Measurements from ENCODE around the gene SSBP4. TPM values are rescaled to one million over a fixed set of nuclear protein-coding genes. Genes with fewer than 3 reads are reported as not detected.

Gene SSBP4
- total RNA-seq, 4 donors from 2014 or later, result 40.5 to 75.6 (median 56.1) TPM

DNA sequence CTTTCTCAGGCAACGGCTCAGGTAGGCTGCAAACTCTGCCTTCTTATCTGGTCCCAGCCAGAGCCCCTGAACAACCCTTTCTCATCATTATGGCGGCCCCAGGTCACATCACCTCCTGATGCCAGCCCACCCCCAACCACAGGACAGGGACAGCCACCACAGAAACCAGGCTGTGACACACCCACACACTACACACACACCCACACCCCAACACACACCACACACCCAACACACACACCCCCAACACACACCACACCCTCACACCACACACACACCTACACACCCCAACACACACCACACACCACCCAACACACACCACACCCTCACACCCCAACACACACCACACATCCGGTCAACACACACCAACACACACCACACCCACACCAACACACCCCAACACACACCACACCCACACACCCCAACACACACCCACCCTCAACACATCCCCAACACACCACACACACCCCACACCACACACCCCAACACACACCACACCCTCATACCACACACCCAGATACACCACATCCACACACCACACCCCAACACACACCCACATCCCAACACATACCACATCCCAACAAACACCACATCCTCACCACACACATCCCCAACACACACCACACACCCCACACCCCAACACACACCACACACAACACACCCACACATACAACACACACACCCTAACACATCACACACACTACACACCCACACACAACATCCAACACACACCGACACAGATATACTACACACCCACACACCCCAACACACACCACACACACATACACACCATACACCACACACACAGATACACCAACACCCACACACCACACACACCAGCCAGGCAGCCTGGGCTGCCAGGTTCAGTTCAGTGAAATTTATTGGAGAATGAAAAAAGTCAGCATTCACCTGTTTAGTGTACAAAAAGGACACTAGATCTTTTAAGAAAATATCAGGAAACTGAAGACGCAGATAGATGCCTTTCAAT lies 22.9 kb downstream of the SSBP4 start:
- Histone ChIP-seq H3K4me1 (peaks cover 11 to 14% of the 10 kb centered on the region in 2 donors), H3K36me3 (peaks cover 28 to 38% of the 10 kb centered on the region in 2 donors), H3K4me3 (replicated peaks in 1 of 3) (no peak overlapping the region), H3K9me3 (no peaks in the 10 kb centered on the region), H3K27me3 (no peaks in the 10 kb centered on the region), H3K27ac (no peak overlapping the region)
- DNase-seq, result no peak
- TF ChIP-seq POLR2A (IDR thresholded peaks at IDR 0.05) (no peak), CTCF (IDR thresholded peaks at IDR 0.05) (no peak)
- 91 to 93% methylated on average over 5 of the region's 5 CpGs for WGBS, 2 donors
- intact Hi-C loops (cut with DNase I), result loop anchor here (10.0 kb wide), 2 partner anchors 143 to 233 kb away; partner anchors contain the start of gene REX1BD

- H3K36me3 ChIP-seq, result peaks cover 28 to 39% of the 10 kb centered on the region in 2 donors
- intact Hi-C loops (cut with DNase I), result loop anchor here (10.0 kb wide), 2 partner anchors 142 to 232 kb away; partner anchors contain the start of gene REX1BD
- no peak overlapping the region for H3K4me3 ChIP-seq (replicated peaks in 1 of 3)
- H3K9me3 ChIP-seq, result no peaks in the 10 kb centered on the region
- no peaks in the 10 kb centered on the region for H3K27me3 ChIP-seq
- DNase-seq, result no peak
- peaks cover 6 to 11% of the 10 kb centered on the region in 2 donors for H3K4me1 ChIP-seq
- WGBS, 2 donors, result 86 to 88% methylated on average over 7 to 12 of the region's 12 CpGs
- H3K27ac ChIP-seq, result no peak overlapping the region
- TF ChIP-seq CTCF (IDR thresholded peaks at IDR 0.05) (no peak), POLR2A (IDR thresholded peaks at IDR 0.05) (no peak)
Observed at GRCh38 chr19:18442941-18443340, 23.7 kb downstream of the SSBP4 start.

- DNase-seq, result no peak
- no peak for TF ChIP-seq CTCF (IDR thresholded peaks at IDR 0.05)
- TF ChIP-seq POLR2A (IDR thresholded peaks at IDR 0.05), result no peak
- 87 to 95% methylated on average over 5 to 6 of the region's 6 CpGs for WGBS, 2 donors
- Histone ChIP-seq H3K4me3 (replicated peaks in 1 of 3) (no peak overlapping the region), H3K9me3 (no peaks in the 10 kb centered on the region), H3K27ac (no peak overlapping the region), H3K36me3 (peaks cover 32 to 39% of the 10 kb centered on the region in 2 donors), H3K27me3 (no peaks in the 10 kb centered on the region), H3K4me1 (peaks cover 1 to 6% of the 10 kb centered on the region in 2 donors)
- intact Hi-C loops (cut with DNase I), result loop anchor here (10.0 kb wide), 2 partner anchors 141 to 231 kb away; partner anchors contain the start of gene REX1BD
Observed at GRCh38 chr19:18443406-18443805, 24.2 kb downstream of the SSBP4 start.

- intact Hi-C loops (cut with DNase I), result loop anchor here (10.0 kb wide), 2 partner anchors 141 to 231 kb away; partner anchors contain the start of gene REX1BD
- no peak for DNase-seq
- no peaks in the 10 kb centered on the region for H3K27me3 ChIP-seq
- no peak for TF ChIP-seq CTCF (IDR thresholded peaks at IDR 0.05)
- no peak for TF ChIP-seq POLR2A (IDR thresholded peaks at IDR 0.05)
- H3K4me3 ChIP-seq (replicated peaks in 1 of 3), result no peak overlapping the region
- WGBS, 2 donors, result 96 to 100% methylated on average over 9 to 10 of the region's 11 CpGs
- H3K27ac ChIP-seq, result no peak overlapping the region
- H3K36me3 ChIP-seq, result peaks cover 37 to 41% of the 10 kb centered on the region in 2 donors
- H3K4me1 ChIP-seq, result peaks cover 0 to 2% of the 10 kb centered on the region in 2 donors
- no peaks in the 10 kb centered on the region for H3K9me3 ChIP-seq
Observed at GRCh38 chr19:18443831-18444230, 24.6 kb downstream of the SSBP4 start.
